ENCODE results near the gene ANO2.
A peak's percentile ranks its signal among the peaks of the same experiment; 100 is the strongest.

ANO2 gene

DNA sequence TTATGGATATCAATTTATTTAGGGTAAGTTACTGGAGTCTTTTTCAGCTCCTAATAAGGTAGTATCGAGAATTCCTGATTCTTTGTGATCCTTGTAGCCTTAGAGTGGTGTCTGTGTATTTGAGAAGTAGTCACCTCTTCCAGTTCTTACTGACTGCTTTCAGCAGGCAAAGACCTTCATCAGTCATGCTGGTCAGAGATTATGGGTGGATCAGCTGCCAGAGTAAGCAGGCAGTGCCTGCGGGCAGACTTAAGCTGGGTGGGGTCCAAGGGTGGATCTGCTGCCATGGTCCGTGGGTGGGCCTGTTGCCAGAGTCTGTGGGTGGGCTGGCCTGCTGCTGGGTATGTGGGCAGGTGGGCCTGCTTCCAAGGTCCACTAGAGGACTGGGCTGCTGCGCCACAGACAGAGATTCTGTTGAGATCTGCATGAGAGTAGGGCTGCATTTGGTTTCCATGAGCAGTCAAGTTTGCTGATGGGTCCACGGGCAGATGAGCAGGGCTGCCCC, 188.7 kb downstream of the ANO2 start:
- DNase-seq (ENCODE audit: low read depth, low spot score): no peak
- in situ Hi-C loops (cut with HindIII; ENCODE audit: low sequenced_read_pairs): no loop called here
- no peak overlapping the region for H3K4me3 ChIP-seq (ENCODE audit: low read depth, low read length)
- no peak for TF ChIP-seq CTCF (IDR thresholded peaks at IDR 0.05; ENCODE audit: low read depth, low read length)

GRCh38 chr12:5748027-5748426, 197.0 kb downstream of the ANO2 start:
- DNase-seq (ENCODE audit: low read depth, low spot score): no peak
- in situ Hi-C loops (cut with HindIII; ENCODE audit: low sequenced_read_pairs): no loop called here
- no peak for TF ChIP-seq CTCF (IDR thresholded peaks at IDR 0.05; ENCODE audit: low read depth, low read length)
- H3K4me3 ChIP-seq (ENCODE audit: low read depth, low read length): no peak overlapping the region

GRCh38 chr12:5746917-5747316, 198.1 kb downstream of the ANO2 start:
- no peak overlapping the region for H3K4me3 ChIP-seq (ENCODE audit: low read depth, low read length)
- in situ Hi-C loops (cut with HindIII; ENCODE audit: low sequenced_read_pairs): no loop called here
- no peak for DNase-seq (ENCODE audit: low read depth, low spot score)
- TF ChIP-seq CTCF (IDR thresholded peaks at IDR 0.05; ENCODE audit: low read depth, low read length): no peak

GRCh38 chr12:5746036-5746908, 198.8 kb downstream of the ANO2 start:
- no peak for TF ChIP-seq CTCF (IDR thresholded peaks at IDR 0.05; ENCODE audit: low read depth, low read length)
- no peak for DNase-seq (ENCODE audit: low read depth, low spot score)
- H3K4me3 ChIP-seq (ENCODE audit: low read depth, low read length): no peak overlapping the region
- in situ Hi-C loops (cut with HindIII; ENCODE audit: low sequenced_read_pairs): no loop called here

DNA sequence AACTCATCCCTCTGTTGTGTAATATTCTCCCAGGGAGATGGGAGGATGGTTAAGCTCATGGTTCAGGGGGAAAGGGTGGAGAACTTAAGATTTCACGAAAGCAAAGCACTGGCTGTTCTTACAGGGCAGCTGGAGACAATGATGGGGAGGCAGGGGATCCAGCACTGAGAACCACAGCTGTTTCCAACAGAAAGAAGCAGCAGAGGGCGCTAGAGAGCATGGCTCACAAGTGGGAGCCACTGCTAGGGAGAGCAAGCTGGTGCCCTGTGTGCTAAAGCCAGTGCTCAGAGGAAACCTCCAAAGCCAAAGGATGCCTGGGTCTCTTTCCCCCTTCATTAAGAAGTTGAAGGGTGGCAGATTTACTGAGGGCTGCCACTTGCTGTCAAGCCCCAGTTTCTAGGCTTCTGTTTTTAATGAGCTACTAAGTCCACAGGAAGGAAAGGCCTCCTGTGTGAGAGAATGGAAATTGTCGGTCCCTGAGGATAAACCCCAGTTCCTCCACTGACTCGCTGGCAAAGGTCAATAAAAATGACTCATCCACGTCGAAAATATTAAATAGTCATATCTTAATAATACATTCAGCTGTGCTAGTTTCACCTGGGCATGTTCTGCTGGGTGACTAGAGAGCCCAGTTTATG, 199.7 kb downstream of the ANO2 start:
- in situ Hi-C loops (cut with HindIII; ENCODE audit: low sequenced_read_pairs): no loop called here
- peak; percentile 29 for DNase-seq (ENCODE audit: low read depth, low spot score)

GRCh38 chr12:5742258-5742657, 202.8 kb downstream of the ANO2 start:
- TF ChIP-seq CTCF (IDR thresholded peaks at IDR 0.05; ENCODE audit: low read depth, low read length): no peak
- in situ Hi-C loops (cut with HindIII; ENCODE audit: low sequenced_read_pairs): no loop called here

More for the DNA sequence above, 199.7 kb downstream of the ANO2 start:
- H3K4me3 ChIP-seq (ENCODE audit: low read depth, low read length): no peak overlapping the region
- TF ChIP-seq CTCF (IDR thresholded peaks at IDR 0.05; ENCODE audit: low read depth, low read length): peak; percentile 80

More at GRCh38 chr12:5742258-5742657, 202.8 kb downstream of the ANO2 start:
- no peak overlapping the region for H3K4me3 ChIP-seq (ENCODE audit: low read depth, low read length)
- no peak for DNase-seq (ENCODE audit: low read depth, low spot score)
